ENCODE data around the gene GBE1. TPM values are rescaled to one million over a fixed set of nuclear protein-coding genes. Genes with fewer than 3 reads are reported as not detected.

GBE1 gene
- polyA plus RNA-seq, 3 donors: 7.7 to 21.7 (median 19.1) TPM

DNA sequence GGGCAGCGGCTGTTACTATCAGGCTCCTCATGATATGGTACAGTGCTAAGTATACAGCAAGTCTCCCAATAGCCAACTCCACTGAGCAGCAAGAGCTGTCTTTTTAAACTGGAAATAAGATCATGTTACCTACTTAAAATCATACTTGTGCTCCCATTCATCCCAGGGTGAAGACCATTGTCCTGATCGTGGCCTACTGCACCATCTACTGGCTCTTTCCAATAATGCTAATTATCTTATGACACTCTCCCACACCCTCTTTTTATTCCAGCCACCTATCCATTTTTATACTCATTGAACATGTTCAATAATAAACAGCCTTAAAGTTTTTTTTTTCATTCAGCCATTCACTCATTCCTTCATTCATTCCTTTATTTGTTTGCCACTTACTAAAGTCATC is 117.7 kb downstream of the GBE1 start:
- TF ChIP-seq, protein P1, sequence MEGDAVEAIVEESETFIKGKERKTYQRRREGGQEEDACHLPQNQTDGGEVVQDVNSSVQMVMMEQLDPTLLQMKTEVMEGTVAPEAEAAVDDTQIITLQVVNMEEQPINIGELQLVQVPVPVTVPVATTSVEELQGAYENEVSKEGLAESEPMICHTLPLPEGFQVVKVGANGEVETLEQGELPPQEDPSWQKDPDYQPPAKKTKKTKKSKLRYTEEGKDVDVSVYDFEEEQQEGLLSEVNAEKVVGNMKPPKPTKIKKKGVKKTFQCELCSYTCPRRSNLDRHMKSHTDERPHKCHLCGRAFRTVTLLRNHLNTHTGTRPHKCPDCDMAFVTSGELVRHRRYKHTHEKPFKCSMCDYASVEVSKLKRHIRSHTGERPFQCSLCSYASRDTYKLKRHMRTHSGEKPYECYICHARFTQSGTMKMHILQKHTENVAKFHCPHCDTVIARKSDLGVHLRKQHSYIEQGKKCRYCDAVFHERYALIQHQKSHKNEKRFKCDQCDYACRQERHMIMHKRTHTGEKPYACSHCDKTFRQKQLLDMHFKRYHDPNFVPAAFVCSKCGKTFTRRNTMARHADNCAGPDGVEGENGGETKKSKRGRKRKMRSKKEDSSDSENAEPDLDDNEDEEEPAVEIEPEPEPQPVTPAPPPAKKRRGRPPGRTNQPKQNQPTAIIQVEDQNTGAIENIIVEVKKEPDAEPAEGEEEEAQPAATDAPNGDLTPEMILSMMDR (IDR thresholded peaks at IDR 0.05): no peak
- no peak overlapping the region for H2AFZ ChIP-seq (ENCODE audit: insufficient read depth, low read depth, low read length, poor library complexity, severe bottlenecking)
- no peaks in the 10 kb centered on the region for H3K9me3 Mint-ChIP-seq
- H3K4me1 ChIP-seq (ENCODE audit: control insufficient read depth in 1 of 2, insufficient read depth in 2 of 2, low read length in 2 of 2): no peaks in the 10 kb centered on the region
- H3K27ac ChIP-seq (ENCODE audit: low read depth in 1 of 2, low read length in 2 of 2): no peak overlapping the region
- H3K4me3 ChIP-seq (replicated peaks in 1 of 3; ENCODE audit: low read depth in 2 of 3, low read length in 3 of 3): no peak overlapping the region
- intact Hi-C loops (cut with micrococcal nuclease): no loop called here
- peaks cover 0 to 1% (median 0%) of the 10 kb centered on the region in 3 donors for H3K27me3 Mint-ChIP-seq (ENCODE audit: low read depth in 3 of 3)
- whole genome bisulfite sequencing (ENCODE audit: insufficient coverage): 61% methylated on average over 2 of the region's 2 CpGs
- H3K27ac Mint-ChIP-seq: no peak overlapping the region
- H3K4me1 Mint-ChIP-seq: no peaks in the 10 kb centered on the region
- DNase-seq: no peak
- H3K4me3 Mint-ChIP-seq: no peak overlapping the region
- H3K9me3 ChIP-seq (replicated peaks in 1 of 2; ENCODE audit: control insufficient read depth in 1 of 2, insufficient read depth in 1 of 2, low read length in 2 of 2): no peaks in the 10 kb centered on the region
- H3K27me3 ChIP-seq (ENCODE audit: control insufficient read depth in 2 of 2, insufficient read depth in 2 of 2, low read length in 2 of 2): no peaks in the 10 kb centered on the region
- no peaks in the 10 kb centered on the region for H4K20me1 ChIP-seq (ENCODE audit: insufficient read depth, low read length)
- H3K4me2 ChIP-seq (replicated peaks; ENCODE audit: extremely low read depth, low read length, poor library complexity, severe bottlenecking): no peak overlapping the region
- peaks cover 4 to 7% of the 10 kb centered on the region in 2 donors for H3K36me3 Mint-ChIP-seq
- H3K36me3 ChIP-seq (replicated peaks in 1 of 2; ENCODE audit: control insufficient read depth in 1 of 2, insufficient read depth in 2 of 2, low read length in 2 of 2): peaks cover 0 to 7% of the 10 kb centered on the region in 2 donors
- no peaks in the 10 kb centered on the region for H3K79me2 ChIP-seq (ENCODE audit: insufficient read depth, low read length)
- H3K9ac ChIP-seq (ENCODE audit: insufficient read depth, low read length, poor library complexity, severe bottlenecking): no peak overlapping the region

DNA sequence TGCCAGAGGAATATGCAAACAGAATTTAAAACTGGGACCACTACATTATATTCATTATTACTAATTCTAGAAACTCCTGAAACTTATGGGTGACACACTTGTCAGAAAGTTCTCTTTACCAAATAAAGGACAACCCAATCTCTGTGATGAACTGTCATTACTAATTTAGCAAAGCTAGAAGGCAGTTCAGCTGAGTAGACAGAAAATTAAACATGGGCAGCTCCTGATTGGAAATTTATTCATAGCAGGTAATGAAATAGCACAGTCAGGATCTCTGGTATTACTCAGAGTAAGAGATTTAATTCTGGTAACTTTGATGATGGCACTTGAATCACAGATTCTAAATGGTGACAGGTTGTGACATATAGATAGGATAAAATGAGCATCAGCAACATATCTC is 123.0 kb downstream of the GBE1 start:
- Histone ChIP-seq H3K4me3 (replicated peaks in 1 of 3; ENCODE audit: low read depth in 2 of 3, low read length in 3 of 3) (no peak overlapping the region), H3K9ac (ENCODE audit: insufficient read depth, low read length, poor library complexity, severe bottlenecking) (no peak overlapping the region), H3K27me3 (ENCODE audit: control insufficient read depth in 2 of 2, insufficient read depth in 2 of 2, low read length in 2 of 2) (no peaks in the 10 kb centered on the region), H2AFZ (ENCODE audit: insufficient read depth, low read depth, low read length, poor library complexity, severe bottlenecking) (no peak overlapping the region), H3K9me3 (replicated peaks in 1 of 2; ENCODE audit: control insufficient read depth in 1 of 2, insufficient read depth in 1 of 2, low read length in 2 of 2) (no peaks in the 10 kb centered on the region), H3K4me2 (replicated peaks; ENCODE audit: extremely low read depth, low read length, poor library complexity, severe bottlenecking) (no peak overlapping the region), H3K79me2 (ENCODE audit: insufficient read depth, low read length) (no peaks in the 10 kb centered on the region), H4K20me1 (ENCODE audit: insufficient read depth, low read length) (no peaks in the 10 kb centered on the region), H3K27ac (ENCODE audit: low read depth in 1 of 2, low read length in 2 of 2) (no peak overlapping the region), H3K36me3 (replicated peaks in 1 of 2; ENCODE audit: control insufficient read depth in 1 of 2, insufficient read depth in 2 of 2, low read length in 2 of 2) (peaks cover 0 to 4% of the 10 kb centered on the region in 2 donors), H3K4me1 (ENCODE audit: control insufficient read depth in 1 of 2, insufficient read depth in 2 of 2, low read length in 2 of 2) (no peaks in the 10 kb centered on the region)
- intact Hi-C loops (cut with micrococcal nuclease): no loop called here
- DNase-seq: no peak
- Mint-ChIP-seq H3K9me3 (peaks cover 0 to 2% (median 0%) of the 10 kb centered on the region in 7 donors), H3K36me3 (peaks cover 7% of the 10 kb centered on the region in 2 donors), H3K4me3 (no peak overlapping the region), H3K27ac (no peak overlapping the region), H3K4me1 (no peaks in the 10 kb centered on the region), H3K27me3 (ENCODE audit: low read depth in 3 of 3) (peaks cover 0 to 1% (median 0%) of the 10 kb centered on the region in 3 donors)
- TF ChIP-seq, protein P1 (IDR thresholded peaks at IDR 0.05): no peak

Data from CD14-positive monocyte (primary cell).